A549 (cell line): ENCODE results near the gene PDE8A.

ENCODE experiments used
- CEBPB ChIP-seq, 2 experiments: fragments of >200 bp in 1 of 2; sonication (Bioruptor Twin) in 1 of 2; formaldehyde crosslinking in 1 of 2; IDR thresholded peaks; 2 replicates each; pipeline ENCODE4 v1.6.1; 2012 to 2016
- POLR2A ChIP-seq: IDR thresholded peaks from 2 replicates; pipeline ENCODE4 v1.6.1; 2012; ENCODE audit warnings: mild to moderate bottlenecking, low read length
- RCOR1 ChIP-seq: fragments of 150-350 bp; IDR thresholded peaks from 2 replicates; pipeline ENCODE4 v1.6.1; 2014; ENCODE audit warnings: antibody characterized with exemption, low read length, low read depth
- REST ChIP-seq: fragments of 200-600 bp; sonication (generic); IDR thresholded peaks from 2 replicates; pipeline ENCODE4 v1.6.1; 2016; ENCODE audit warnings: antibody characterized with exemption, mild to moderate bottlenecking, moderate library complexity
- ZSCAN20 ChIP-seq: fragments of 250-450 bp; sonication (Bioruptor Pico); IDR thresholded peaks from 2 replicates; pipeline ENCODE4 v1.8.0; 2022; ENCODE audit warnings: mild to moderate bottlenecking, moderate library complexity
- TF ChIP-seq, protein P1 (sequence below): fragments of >200 bp; sonication (Bioruptor Twin); formaldehyde crosslinking; IDR thresholded peaks from 3 replicates; pipeline ENCODE4 v1.5.1; 2016
- TF ChIP-seq, protein P2 (sequence below): fragments of 450-650 bp; IDR thresholded peaks from 2 replicates; pipeline ENCODE4 v1.6.1; 2014; ENCODE audit warnings: antibody characterized with exemption

DNA sequence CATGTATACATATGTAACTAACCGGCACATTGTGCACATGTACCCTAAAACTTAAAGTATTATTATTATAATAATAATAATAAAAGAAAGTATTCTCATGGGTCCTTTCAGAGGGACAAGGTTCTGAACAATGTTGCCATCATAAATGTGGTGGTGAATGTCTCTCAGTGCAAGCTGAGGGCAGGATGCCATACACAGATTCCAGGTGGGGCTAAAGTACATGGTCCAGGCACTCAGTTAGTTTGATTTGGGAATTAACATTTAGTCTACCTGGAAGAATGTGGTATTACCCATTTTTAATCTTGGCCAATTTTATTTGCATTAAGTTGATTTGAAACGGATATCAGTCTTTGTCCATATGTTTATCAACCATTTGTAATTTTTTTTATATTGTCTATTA, 24.5 kb downstream of the PDE8A start:
- TF ChIP-seq, protein P1, sequence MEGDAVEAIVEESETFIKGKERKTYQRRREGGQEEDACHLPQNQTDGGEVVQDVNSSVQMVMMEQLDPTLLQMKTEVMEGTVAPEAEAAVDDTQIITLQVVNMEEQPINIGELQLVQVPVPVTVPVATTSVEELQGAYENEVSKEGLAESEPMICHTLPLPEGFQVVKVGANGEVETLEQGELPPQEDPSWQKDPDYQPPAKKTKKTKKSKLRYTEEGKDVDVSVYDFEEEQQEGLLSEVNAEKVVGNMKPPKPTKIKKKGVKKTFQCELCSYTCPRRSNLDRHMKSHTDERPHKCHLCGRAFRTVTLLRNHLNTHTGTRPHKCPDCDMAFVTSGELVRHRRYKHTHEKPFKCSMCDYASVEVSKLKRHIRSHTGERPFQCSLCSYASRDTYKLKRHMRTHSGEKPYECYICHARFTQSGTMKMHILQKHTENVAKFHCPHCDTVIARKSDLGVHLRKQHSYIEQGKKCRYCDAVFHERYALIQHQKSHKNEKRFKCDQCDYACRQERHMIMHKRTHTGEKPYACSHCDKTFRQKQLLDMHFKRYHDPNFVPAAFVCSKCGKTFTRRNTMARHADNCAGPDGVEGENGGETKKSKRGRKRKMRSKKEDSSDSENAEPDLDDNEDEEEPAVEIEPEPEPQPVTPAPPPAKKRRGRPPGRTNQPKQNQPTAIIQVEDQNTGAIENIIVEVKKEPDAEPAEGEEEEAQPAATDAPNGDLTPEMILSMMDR = no peak
- no peak for TF ChIP-seq RCOR1
- no peak for TF ChIP-seq ZSCAN20
- no peak for TF ChIP-seq REST
- TF ChIP-seq CEBPB (IDR thresholded peaks at IDR 0.05) = no peak
- no peak for TF ChIP-seq POLR2A
- TF ChIP-seq, protein P2, sequence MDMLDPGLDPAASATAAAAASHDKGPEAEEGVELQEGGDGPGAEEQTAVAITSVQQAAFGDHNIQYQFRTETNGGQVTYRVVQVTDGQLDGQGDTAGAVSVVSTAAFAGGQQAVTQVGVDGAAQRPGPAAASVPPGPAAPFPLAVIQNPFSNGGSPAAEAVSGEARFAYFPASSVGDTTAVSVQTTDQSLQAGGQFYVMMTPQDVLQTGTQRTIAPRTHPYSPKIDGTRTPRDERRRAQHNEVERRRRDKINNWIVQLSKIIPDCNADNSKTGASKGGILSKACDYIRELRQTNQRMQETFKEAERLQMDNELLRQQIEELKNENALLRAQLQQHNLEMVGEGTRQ = no peak
